Breast epithelium (tissue), 3 donors: ENCODE measurements around the gene RPS21.

Experiments
- CTCF ChIP-seq, 3 donors: fragments of 450-650 bp; IDR thresholded peaks; one replicate each; pipeline ENCODE4 v1.5.1; 2016 to 2017; ENCODE audit warnings: antibody characterized with exemption in 3 of 3, mild to moderate bottlenecking in 3 of 3, moderate library complexity in 3 of 3
- POLR2A ChIP-seq: fragments of 450-650 bp; IDR thresholded peaks from one replicate; pipeline ENCODE4 v1.6.1; 2016; ENCODE audit warnings: antibody characterized with exemption, mild to moderate bottlenecking, moderate library complexity
- POLR2AphosphoS5 ChIP-seq, 3 donors: sonication (generic); formaldehyde crosslinking; IDR thresholded peaks; one replicate each; pipeline ENCODE4 v1.6.1; 2017; ENCODE audit warnings: antibody characterized with exemption in 3 of 3

- no peak for TF ChIP-seq CTCF (IDR thresholded peaks at IDR 0.05)
- no peak for TF ChIP-seq POLR2A
- no peak for TF ChIP-seq POLR2AphosphoS5 (IDR thresholded peaks at IDR 0.05)
Measured at GRCh38 chr20:62357187-62357667, 29.7 kb upstream of the RPS21 start.
